DND-41 (cell line): ENCODE results near the gene SPACA7.

Experiments
- EZH2 ChIP-seq: IDR thresholded peaks from 3 replicates; pipeline ENCODE4 v1.6.1; 2012; ENCODE audit warnings: borderline replicate concordance, low read depth, mild to moderate bottlenecking, moderate library complexity, low read length, inconsistent platforms; ENCODE audit not compliant: severe bottlenecking
- TF ChIP-seq, protein P1 (sequence below): IDR thresholded peaks from 2 replicates; pipeline ENCODE4 v1.5.1; 2012; ENCODE audit warnings: borderline replicate concordance, low read length, moderate library complexity, mild to moderate bottlenecking; ENCODE audit not compliant: poor library complexity, severe bottlenecking; ENCODE audit errors: extremely low read depth

DNA sequence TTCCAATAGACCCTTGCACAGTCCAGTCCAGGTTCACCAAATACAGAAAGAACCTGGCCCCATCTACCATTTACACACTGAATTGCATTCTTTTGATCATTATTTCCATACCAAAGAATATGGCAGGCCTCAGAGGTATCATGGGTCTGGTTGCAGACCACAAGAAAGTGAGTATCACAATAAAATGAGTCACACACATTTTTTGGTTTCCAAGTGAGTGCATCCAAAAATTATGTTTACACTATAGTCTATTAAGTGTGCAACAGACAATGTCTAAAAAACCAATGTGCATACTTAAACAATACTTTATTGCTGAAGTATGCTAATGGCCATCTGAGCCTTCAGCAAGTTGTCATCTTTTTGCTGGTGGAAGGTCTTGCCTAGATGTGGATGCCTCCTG lies 105.3 kb downstream of the SPACA7 start:
- TF ChIP-seq, protein P1, sequence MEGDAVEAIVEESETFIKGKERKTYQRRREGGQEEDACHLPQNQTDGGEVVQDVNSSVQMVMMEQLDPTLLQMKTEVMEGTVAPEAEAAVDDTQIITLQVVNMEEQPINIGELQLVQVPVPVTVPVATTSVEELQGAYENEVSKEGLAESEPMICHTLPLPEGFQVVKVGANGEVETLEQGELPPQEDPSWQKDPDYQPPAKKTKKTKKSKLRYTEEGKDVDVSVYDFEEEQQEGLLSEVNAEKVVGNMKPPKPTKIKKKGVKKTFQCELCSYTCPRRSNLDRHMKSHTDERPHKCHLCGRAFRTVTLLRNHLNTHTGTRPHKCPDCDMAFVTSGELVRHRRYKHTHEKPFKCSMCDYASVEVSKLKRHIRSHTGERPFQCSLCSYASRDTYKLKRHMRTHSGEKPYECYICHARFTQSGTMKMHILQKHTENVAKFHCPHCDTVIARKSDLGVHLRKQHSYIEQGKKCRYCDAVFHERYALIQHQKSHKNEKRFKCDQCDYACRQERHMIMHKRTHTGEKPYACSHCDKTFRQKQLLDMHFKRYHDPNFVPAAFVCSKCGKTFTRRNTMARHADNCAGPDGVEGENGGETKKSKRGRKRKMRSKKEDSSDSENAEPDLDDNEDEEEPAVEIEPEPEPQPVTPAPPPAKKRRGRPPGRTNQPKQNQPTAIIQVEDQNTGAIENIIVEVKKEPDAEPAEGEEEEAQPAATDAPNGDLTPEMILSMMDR: no peak
- TF ChIP-seq EZH2: no peak
